Uterus (tissue), 2 donors: ENCODE measurements around the gene CHD1L.
"Not testable (repeated sequence)": the region's sequence is repeated elsewhere in the genome, so short reads cannot be mapped to it uniquely, and the experiment has no call there.

Experiments
- CTCF ChIP-seq, 4 experiments: fragments of 200-600 bp in 2 of 4; fragments of 450-650 bp in 2 of 4; sonication (generic) in 2 of 4; IDR thresholded peaks; one replicate each; pipeline ENCODE4 v1.5.1; 2016 to 2019; ENCODE audit warnings: antibody characterized with exemption in 4 of 4, mild to moderate bottlenecking in 2 of 4, moderate library complexity in 1 of 4
- POLR2A ChIP-seq, 2 donors: fragments of 450-650 bp; IDR thresholded peaks; one replicate each; pipeline ENCODE4 v1.6.1; 2016; ENCODE audit warnings: antibody characterized with exemption in 2 of 2, mild to moderate bottlenecking in 1 of 2, moderate library complexity in 1 of 2

DNA sequence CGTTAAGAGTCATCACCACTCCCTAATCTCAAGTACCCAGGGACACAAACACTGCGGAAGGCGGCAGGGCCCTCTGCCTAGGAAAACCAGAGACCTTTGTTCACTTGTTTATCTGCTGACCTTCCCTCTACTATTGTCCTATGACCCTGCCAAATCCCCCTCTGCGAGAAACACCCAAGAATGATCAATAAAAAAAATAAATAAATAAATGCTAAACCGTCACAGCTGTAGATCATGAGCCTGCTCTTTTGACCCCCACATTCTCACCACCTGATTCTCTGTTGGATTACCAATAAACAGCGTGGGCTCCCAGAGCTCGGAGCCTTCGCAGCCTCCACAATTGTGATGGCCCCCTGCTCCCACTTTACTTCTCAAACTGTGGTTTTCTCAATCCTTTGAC, 8.6 kb upstream of the CHD1L start:
- TF ChIP-seq CTCF, POLR2A (IDR thresholded peaks at IDR 0.05): not testable (repeated sequence)
